Femur (tissue), 1 donor: Measurements from ENCODE around the gene MTIF2.
"Not testable (repeated sequence)": the region's sequence is repeated elsewhere in the genome, so short reads cannot be mapped to it uniquely, and the experiment has no call there.

Experiments used
- DNase-seq: peaks from one replicate; pipeline ENCODE4 v3.0.0-alpha.2; 2017

The MTIF2 gene

GRCh38 chr2:55186837-55187236 lies 82.2 kb downstream of the MTIF2 start:
- DNase-seq = not testable (repeated sequence)
